Liver (tissue), 9 donors: ENCODE results near the gene CFAP61. TPM values are rescaled to one million over a fixed set of nuclear protein-coding genes. Genes with fewer than 3 reads are reported as not detected.

Experiments used
- DNase-seq: peaks from one replicate; pipeline ENCODE4 v3.0.0-alpha.2; 2017; ENCODE audit warnings: low spot score
- H3K27ac ChIP-seq, 2 donors: one replicate each; pipeline ENCODE4 v1.7.0; 2013; ENCODE audit warnings: inconsistent platforms in 2 of 2, low read length in 2 of 2, control low read depth in 1 of 2, low read depth in 1 of 2, mild to moderate bottlenecking in 1 of 2
- H3K27me3 ChIP-seq, 4 donors: one replicate each; pipeline versions ENCODE4 v1.6.1 to v1.7.0; 2013; ENCODE audit warnings: low read length in 3 of 4, inconsistent platforms in 1 of 4, mild to moderate bottlenecking in 1 of 4, moderate library complexity in 1 of 4; ENCODE audit not compliant: control insufficient read depth in 4 of 4, insufficient read depth in 4 of 4
- H3K36me3 ChIP-seq, 4 donors: one replicate each; pipeline versions ENCODE4 v1.6.1 to v1.7.0; 2013; ENCODE audit warnings: low read length in 3 of 4, mild to moderate bottlenecking in 3 of 4, low read depth in 1 of 4, moderate library complexity in 1 of 4; ENCODE audit not compliant: control insufficient read depth in 4 of 4, insufficient read depth in 3 of 4
- H3K4me1 ChIP-seq, 4 donors: one replicate each; pipeline versions ENCODE4 v1.6.1 to v1.7.0; 2013; ENCODE audit warnings: low read length in 3 of 4, mild to moderate bottlenecking in 3 of 4, moderate library complexity in 1 of 4; ENCODE audit not compliant: control insufficient read depth in 4 of 4, insufficient read depth in 4 of 4
- H3K4me3 ChIP-seq, 3 donors: one replicate each; pipeline versions ENCODE4 v1.6.1 to v1.7.0; 2013; ENCODE audit warnings: low read length in 3 of 3, control low read depth in 1 of 3, low read depth in 1 of 3, mild to moderate bottlenecking in 1 of 3
- H3K9ac ChIP-seq, 2 donors: one replicate each; pipeline ENCODE4 v1.7.0; 2013; ENCODE audit warnings: low read length in 2 of 2, mild to moderate bottlenecking in 2 of 2, moderate library complexity in 2 of 2, control low read depth in 1 of 2, low read depth in 1 of 2
- H3K9me3 ChIP-seq, 4 donors: one replicate each; pipeline versions ENCODE4 v1.6.1 to v1.7.0; 2013; ENCODE audit warnings: low read length in 3 of 4; ENCODE audit not compliant: control insufficient read depth in 4 of 4
- ATF3 ChIP-seq: IDR thresholded peaks from 2 replicates; pipeline ENCODE4 v1.6.1; 2016; ENCODE audit warnings: antibody characterized with exemption
- CTCF ChIP-seq: fragments of 150-350 bp; IDR thresholded peaks from 2 replicates; pipeline ENCODE4 v1.5.1; 2017; ENCODE audit warnings: improper control_type of control experiment, low read depth, low read length; ENCODE audit not compliant: missing input control
- EGR1 ChIP-seq, 2 donors: IDR thresholded peaks; 2 replicates each; pipeline ENCODE4 v1.6.1; 2016 to 2018; ENCODE audit warnings: antibody characterized with exemption in 2 of 2, low read depth in 2 of 2
- FOXA1 ChIP-seq: IDR thresholded peaks from 2 replicates; pipeline ENCODE4 v1.6.1; 2016; ENCODE audit warnings: antibody characterized with exemption
- GABPA ChIP-seq, 2 donors: IDR thresholded peaks in 1 of 2; conservative IDR thresholded peaks in 1 of 2; 2 replicates each; pipeline ENCODE4 v1.6.1; 2016; ENCODE audit warnings: antibody characterized with exemption in 2 of 2, mild to moderate bottlenecking in 1 of 2, moderate library complexity in 1 of 2
- HNF4A ChIP-seq, 2 donors: conservative IDR thresholded peaks; 2 replicates each; pipeline ENCODE4 v1.6.1; 2016; ENCODE audit warnings: antibody characterized with exemption in 2 of 2, mild to moderate bottlenecking in 2 of 2
- HNF4G ChIP-seq: IDR thresholded peaks from 2 replicates; pipeline ENCODE4 v1.6.1; 2016; ENCODE audit warnings: antibody characterized with exemption
- JUND ChIP-seq, 2 donors: IDR thresholded peaks; 2 replicates each; pipeline ENCODE4 v1.6.1; 2016; ENCODE audit warnings: antibody characterized with exemption in 2 of 2
- MAX ChIP-seq: IDR thresholded peaks from 2 replicates; pipeline ENCODE4 v1.6.1; 2016; ENCODE audit warnings: antibody characterized with exemption
- NR2F2 ChIP-seq: IDR thresholded peaks from 2 replicates; pipeline ENCODE4 v1.6.1; 2016; ENCODE audit warnings: antibody characterized with exemption
- RAD21 ChIP-seq, 2 donors: IDR thresholded peaks; 2 replicates each; pipeline ENCODE4 v1.6.1; 2016; ENCODE audit warnings: antibody characterized with exemption in 2 of 2, mild to moderate bottlenecking in 2 of 2
- REST ChIP-seq: IDR thresholded peaks from 2 replicates; pipeline ENCODE4 v1.6.1; 2016; ENCODE audit warnings: antibody characterized with exemption, mild to moderate bottlenecking
- RXRA ChIP-seq, 2 donors: IDR thresholded peaks; 2 replicates each; pipeline ENCODE4 v1.6.1; 2017 to 2018; ENCODE audit warnings: antibody characterized with exemption in 2 of 2, mild to moderate bottlenecking in 1 of 2
- SP1 ChIP-seq: IDR thresholded peaks from 2 replicates; pipeline ENCODE4 v1.6.1; 2018; ENCODE audit warnings: antibody characterized with exemption, mild to moderate bottlenecking
- TAF1 ChIP-seq: conservative IDR thresholded peaks from 2 replicates; pipeline ENCODE4 v1.6.1; 2016; ENCODE audit warnings: antibody characterized with exemption, mild to moderate bottlenecking
- YY1 ChIP-seq: IDR thresholded peaks from 2 replicates; pipeline ENCODE4 v1.6.1; 2016; ENCODE audit warnings: antibody characterized with exemption, mild to moderate bottlenecking
- ZBTB33 ChIP-seq: IDR thresholded peaks from 2 replicates; pipeline ENCODE4 v1.6.1; 2016; ENCODE audit warnings: antibody characterized with exemption
- WGBS: extraction: QIAGEN DNeasy Blood & Tissue Kit; methylation state at CpG from one replicate; pipeline ENCODE4 v1.1.7; 2013; 5-methylcytosine and 5-hydroxymethylcytosine counted together
- polyA plus RNA-seq, 2 donors: library from polyadenylated mRNA; stranded (reverse) in 1 of 2; unstranded in 1 of 2; fragments of 200-250 nt in 1 of 2; fragments of >200 nt in 1 of 2; fragmentation: Nextera tagmentation in 1 of 2; extraction: Ambion mirVana in 1 of 2; gene quantifications; one replicate each; pipeline versions ENCODE4 v1.2.1 to v1.2.3, GENCODE V29; 2013 to 2015
- total RNA-seq, 2 donors: library from RNA; depleted of rRNA; stranded (reverse); fragments of >200 nt; gene quantifications; one replicate each; pipeline ENCODE4 v1.2.3, GENCODE V29; 2014
- donor health status: healthy.
- donor health status: healthy.
- donor health status: healthy.
- donor health status: healthy.
- donor health status: healthy.

Gene CFAP61
- total and polyA plus RNA-seq, 4 donors, result 0.05 TPM; not detected in 3

- no peaks in the 10 kb centered on the region for H3K4me1 ChIP-seq
- no peak for TF ChIP-seq JUND (IDR thresholded peaks at IDR 0.05)
- no peak for TF ChIP-seq GABPA (IDR thresholded peaks at IDR 0.05 in 1 of 2, conservative IDR thresholded peaks at IDR 0.05 in 1 of 2)
- TF ChIP-seq YY1, result no peak
- TF ChIP-seq HNF4A (conservative IDR thresholded peaks at IDR 0.05), result no peak
- no peak for TF ChIP-seq HNF4G
- TF ChIP-seq MAX, result no peak
- TF ChIP-seq ATF3, result no peak
- TF ChIP-seq CTCF, result no peak
- no peak for TF ChIP-seq NR2F2
- no peak for TF ChIP-seq ZBTB33
- no peak for TF ChIP-seq FOXA1
- no peak for TF ChIP-seq EGR1 (IDR thresholded peaks at IDR 0.05; ENCODE audit: low read depth in 2 of 2)
- no peak for TF ChIP-seq TAF1
- no peak for TF ChIP-seq RXRA (IDR thresholded peaks at IDR 0.05)
- TF ChIP-seq REST, result no peak
- TF ChIP-seq SP1, result no peak
- no peak for TF ChIP-seq RAD21 (IDR thresholded peaks at IDR 0.05)
- 76% methylated on average over 5 of the region's 5 CpGs for WGBS
- no peak overlapping the region for H3K27ac ChIP-seq
- H3K36me3 ChIP-seq, result peaks cover 12 to 97% (median 86%) of the 10 kb centered on the region in 4 donors
- no peaks in the 10 kb centered on the region for H3K27me3 ChIP-seq
- H3K9ac ChIP-seq, result no peak overlapping the region
- no peaks in the 10 kb centered on the region for H3K9me3 ChIP-seq
- H3K4me3 ChIP-seq, result no peak overlapping the region
- DNase-seq, result no peak
Measured at GRCh38 chr20:20037960-20038359, 14.4 kb upstream of the CFAP61 start.

GRCh38 chr20:20038586-20038985 is 13.7 kb upstream of the CFAP61 start:
- Histone ChIP-seq H3K9ac (no peak overlapping the region), H3K27me3 (no peaks in the 10 kb centered on the region), H3K36me3 (peaks cover 12 to 98% (median 89%) of the 10 kb centered on the region in 4 donors), H3K4me3 (no peak overlapping the region), H3K27ac (no peak overlapping the region), H3K4me1 (no peaks in the 10 kb centered on the region), H3K9me3 (no peaks in the 10 kb centered on the region)
- DNase-seq, result no peak
- WGBS, result 95% methylated on average over 6 of the region's 6 CpGs
- TF ChIP-seq ZBTB33, result no peak
- TF ChIP-seq CTCF, result no peak
- TF ChIP-seq ATF3, result no peak
